ENCODE data around the gene GALNT17. TPM values are rescaled to one million over a fixed set of nuclear protein-coding genes. Genes with fewer than 3 reads are reported as not detected.

The GALNT17 gene
- polyA plus RNA-seq, 2 of the 4 experiments (the other 2 are of a cell fraction), result not detected

- Histone ChIP-seq H3K27ac (no peak overlapping the region), H3K9me3 (no peaks in the 10 kb centered on the region), H3K4me2 (no peak overlapping the region), H3K4me1 (no peaks in the 10 kb centered on the region), H3K4me3 (no peak overlapping the region)
- ATAC-seq, result no peak
- 27% methylated on average over 2 of the region's 2 CpGs for WGBS (ENCODE audit: missing lambda C conversion rate)
- no peak for FAIRE-seq
- TF ChIP-seq HOXB13 (CRISPR knock-in tag; IDR thresholded peaks at IDR 0.05; ENCODE audit: low read depth), result no peak
- no peak for TF ChIP-seq CTCF (IDR thresholded peaks at IDR 0.05)
- TF ChIP-seq, protein P1, sequence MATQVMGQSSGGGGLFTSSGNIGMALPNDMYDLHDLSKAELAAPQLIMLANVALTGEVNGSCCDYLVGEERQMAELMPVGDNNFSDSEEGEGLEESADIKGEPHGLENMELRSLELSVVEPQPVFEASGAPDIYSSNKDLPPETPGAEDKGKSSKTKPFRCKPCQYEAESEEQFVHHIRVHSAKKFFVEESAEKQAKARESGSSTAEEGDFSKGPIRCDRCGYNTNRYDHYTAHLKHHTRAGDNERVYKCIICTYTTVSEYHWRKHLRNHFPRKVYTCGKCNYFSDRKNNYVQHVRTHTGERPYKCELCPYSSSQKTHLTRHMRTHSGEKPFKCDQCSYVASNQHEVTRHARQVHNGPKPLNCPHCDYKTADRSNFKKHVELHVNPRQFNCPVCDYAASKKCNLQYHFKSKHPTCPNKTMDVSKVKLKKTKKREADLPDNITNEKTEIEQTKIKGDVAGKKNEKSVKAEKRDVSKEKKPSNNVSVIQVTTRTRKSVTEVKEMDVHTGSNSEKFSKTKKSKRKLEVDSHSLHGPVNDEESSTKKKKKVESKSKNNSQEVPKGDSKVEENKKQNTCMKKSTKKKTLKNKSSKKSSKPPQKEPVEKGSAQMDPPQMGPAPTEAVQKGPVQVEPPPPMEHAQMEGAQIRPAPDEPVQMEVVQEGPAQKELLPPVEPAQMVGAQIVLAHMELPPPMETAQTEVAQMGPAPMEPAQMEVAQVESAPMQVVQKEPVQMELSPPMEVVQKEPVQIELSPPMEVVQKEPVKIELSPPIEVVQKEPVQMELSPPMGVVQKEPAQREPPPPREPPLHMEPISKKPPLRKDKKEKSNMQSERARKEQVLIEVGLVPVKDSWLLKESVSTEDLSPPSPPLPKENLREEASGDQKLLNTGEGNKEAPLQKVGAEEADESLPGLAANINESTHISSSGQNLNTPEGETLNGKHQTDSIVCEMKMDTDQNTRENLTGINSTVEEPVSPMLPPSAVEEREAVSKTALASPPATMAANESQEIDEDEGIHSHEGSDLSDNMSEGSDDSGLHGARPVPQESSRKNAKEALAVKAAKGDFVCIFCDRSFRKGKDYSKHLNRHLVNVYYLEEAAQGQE (IDR thresholded peaks at IDR 0.05), result no peak
- TF ChIP-seq, protein P2, sequence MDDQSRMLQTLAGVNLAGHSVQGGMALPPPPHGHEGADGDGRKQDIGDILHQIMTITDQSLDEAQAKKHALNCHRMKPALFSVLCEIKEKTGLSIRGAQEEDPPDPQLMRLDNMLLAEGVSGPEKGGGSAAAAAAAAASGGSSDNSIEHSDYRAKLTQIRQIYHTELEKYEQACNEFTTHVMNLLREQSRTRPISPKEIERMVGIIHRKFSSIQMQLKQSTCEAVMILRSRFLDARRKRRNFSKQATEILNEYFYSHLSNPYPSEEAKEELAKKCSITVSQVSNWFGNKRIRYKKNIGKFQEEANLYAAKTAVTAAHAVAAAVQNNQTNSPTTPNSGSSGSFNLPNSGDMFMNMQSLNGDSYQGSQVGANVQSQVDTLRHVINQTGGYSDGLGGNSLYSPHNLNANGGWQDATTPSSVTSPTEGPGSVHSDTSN (IDR thresholded peaks at IDR 0.05), result no peak
- no peak for TF ChIP-seq POLR2A (IDR thresholded peaks at IDR 0.05; ENCODE audit: low read length)
- no peak for TF ChIP-seq HMGXB4 (CRISPR knock-in tag; IDR thresholded peaks at IDR 0.05; ENCODE audit: borderline replicate concordance)
- no peak for TF ChIP-seq USF2 (IDR thresholded peaks at IDR 0.05)
- no peak for TF ChIP-seq CBX8 (IDR thresholded peaks at IDR 0.05)
- TF ChIP-seq, protein P3, sequence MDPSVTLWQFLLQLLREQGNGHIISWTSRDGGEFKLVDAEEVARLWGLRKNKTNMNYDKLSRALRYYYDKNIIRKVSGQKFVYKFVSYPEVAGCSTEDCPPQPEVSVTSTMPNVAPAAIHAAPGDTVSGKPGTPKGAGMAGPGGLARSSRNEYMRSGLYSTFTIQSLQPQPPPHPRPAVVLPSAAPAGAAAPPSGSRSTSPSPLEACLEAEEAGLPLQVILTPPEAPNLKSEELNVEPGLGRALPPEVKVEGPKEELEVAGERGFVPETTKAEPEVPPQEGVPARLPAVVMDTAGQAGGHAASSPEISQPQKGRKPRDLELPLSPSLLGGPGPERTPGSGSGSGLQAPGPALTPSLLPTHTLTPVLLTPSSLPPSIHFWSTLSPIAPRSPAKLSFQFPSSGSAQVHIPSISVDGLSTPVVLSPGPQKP (IDR thresholded peaks at IDR 0.05; ENCODE audit: low read depth, low read length), result no peak
- no peak for TF ChIP-seq EHF (CRISPR knock-in tag; IDR thresholded peaks at IDR 0.05)
- TF ChIP-seq RFX5 (IDR thresholded peaks at IDR 0.05), result no peak
- TF ChIP-seq MAX (IDR thresholded peaks at IDR 0.05), result no peak
- no peak for TF ChIP-seq KDM5A (IDR thresholded peaks at IDR 0.05)
- no peak for TF ChIP-seq CHD4 (IDR thresholded peaks at IDR 0.05; ENCODE audit: borderline replicate concordance)
- no peak for TF ChIP-seq RARB (CRISPR knock-in tag; IDR thresholded peaks at IDR 0.05)
- TF ChIP-seq, protein P4, sequence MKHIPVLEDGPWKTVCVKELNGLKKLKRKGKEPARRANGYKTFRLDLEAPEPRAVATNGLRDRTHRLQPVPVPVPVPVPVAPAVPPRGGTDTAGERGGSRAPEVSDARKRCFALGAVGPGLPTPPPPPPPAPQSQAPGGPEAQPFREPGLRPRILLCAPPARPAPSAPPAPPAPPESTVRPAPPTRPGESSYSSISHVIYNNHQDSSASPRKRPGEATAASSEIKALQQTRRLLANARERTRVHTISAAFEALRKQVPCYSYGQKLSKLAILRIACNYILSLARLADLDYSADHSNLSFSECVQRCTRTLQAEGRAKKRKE (CRISPR knock-in tag; IDR thresholded peaks at IDR 0.05; ENCODE audit: low read depth), result no peak
- no peak for TF ChIP-seq EHMT2 (IDR thresholded peaks at IDR 0.05; ENCODE audit: low read depth)
- no peak for TF ChIP-seq CHD2 (IDR thresholded peaks at IDR 0.05; ENCODE audit: low read length, partially characterized antibody)
- CTCF ChIA-PET, result no interaction called here
- no peak for DNase-seq (ENCODE audit: low read depth in 1 of 2, low spot score in 1 of 2)
- POLR2A ChIA-PET, result no interaction called here
Observed at GRCh38 chr7:71402684-71403083, 270.7 kb downstream of the GALNT17 start.
